Measurements from ENCODE around the gene TWNK.

TWNK gene

GRCh38 chr10:100986952-100987684 is at the start of gene TWNK, which contains the start of gene MRPL43:
TSS of gene TWNK (plus strand) at chr10:100987543. CDS start at chr10:100988211, 668 bp downstream.
TSS of gene MRPL43 (minus strand) at chr10:100987497. CDS start at chr10:100987443, 54 bp downstream.
- peaks cover 68% of the 10 kb centered on the region for H3K36me3 Mint-ChIP-seq (ENCODE audit: low read depth)
- H3K9me3 Mint-ChIP-seq: no peaks in the 10 kb centered on the region
- H3K27me3 Mint-ChIP-seq: no peaks in the 10 kb centered on the region
- H3K4me3 Mint-ChIP-seq: peak within 1 kb of the TSS; percentile 88
- peaks cover 17% of the 10 kb centered on the region for H3K4me1 Mint-ChIP-seq (ENCODE audit: low read depth)
- intact Hi-C loops (cut with micrococcal nuclease): no loop called here
- peak within 1 kb of the TSS; percentile 81 for H3K27ac Mint-ChIP-seq

- no peaks in the 10 kb centered on the region for H3K27me3 Mint-ChIP-seq
- no peak overlapping the region for H3K27ac Mint-ChIP-seq
- H3K36me3 Mint-ChIP-seq (ENCODE audit: low read depth): peaks cover 99% of the 10 kb centered on the region
- no peaks in the 10 kb centered on the region for H3K4me1 Mint-ChIP-seq (ENCODE audit: low read depth)
- intact Hi-C loops (cut with micrococcal nuclease): no loop called here
- H3K9me3 Mint-ChIP-seq: no peaks in the 10 kb centered on the region
- H3K4me3 Mint-ChIP-seq: no peak overlapping the region
Observed at GRCh38 chr10:100939763-100940344, 47.5 kb upstream of the TWNK start.

- Mint-ChIP-seq H3K4me1 (ENCODE audit: low read depth) (no peaks in the 10 kb centered on the region), H3K36me3 (ENCODE audit: low read depth) (peaks cover 97% of the 10 kb centered on the region), H3K27me3 (no peaks in the 10 kb centered on the region), H3K4me3 (no peak overlapping the region), H3K27ac (no peak overlapping the region), H3K9me3 (no peaks in the 10 kb centered on the region)
- intact Hi-C loops (cut with micrococcal nuclease): no loop called here
Observed at GRCh38 chr10:100942229-100942628, 45.1 kb upstream of the TWNK start.

- peaks cover 94% of the 10 kb centered on the region for H3K36me3 Mint-ChIP-seq (ENCODE audit: low read depth)
- H3K27ac Mint-ChIP-seq: no peak overlapping the region
- H3K27me3 Mint-ChIP-seq: no peaks in the 10 kb centered on the region
- no peak overlapping the region for H3K4me3 Mint-ChIP-seq
- intact Hi-C loops (cut with micrococcal nuclease): no loop called here
- H3K4me1 Mint-ChIP-seq (ENCODE audit: low read depth): no peaks in the 10 kb centered on the region
- H3K9me3 Mint-ChIP-seq: no peaks in the 10 kb centered on the region
Observed at GRCh38 chr10:100943508-100943907, 43.8 kb upstream of the TWNK start.

- intact Hi-C loops (cut with micrococcal nuclease): no loop called here
- H3K4me3 Mint-ChIP-seq: no peak overlapping the region
- H3K36me3 Mint-ChIP-seq (ENCODE audit: low read depth): peaks cover 94% of the 10 kb centered on the region
- no peak overlapping the region for H3K27ac Mint-ChIP-seq
- H3K9me3 Mint-ChIP-seq: no peaks in the 10 kb centered on the region
- H3K4me1 Mint-ChIP-seq (ENCODE audit: low read depth): no peaks in the 10 kb centered on the region
- no peaks in the 10 kb centered on the region for H3K27me3 Mint-ChIP-seq
Observed at GRCh38 chr10:100945754-100946153, 41.6 kb upstream of the TWNK start.

GRCh38 chr10:100948916-100949315 is 38.4 kb upstream of the TWNK start:
- H3K36me3 Mint-ChIP-seq (ENCODE audit: low read depth): peaks cover 88% of the 10 kb centered on the region
- intact Hi-C loops (cut with micrococcal nuclease): no loop called here
- no peaks in the 10 kb centered on the region for H3K27me3 Mint-ChIP-seq
- H3K4me1 Mint-ChIP-seq (ENCODE audit: low read depth): no peaks in the 10 kb centered on the region
- H3K4me3 Mint-ChIP-seq: no peak overlapping the region
- H3K27ac Mint-ChIP-seq: no peak overlapping the region
- H3K9me3 Mint-ChIP-seq: no peaks in the 10 kb centered on the region

- Mint-ChIP-seq H3K27ac (no peak overlapping the region), H3K27me3 (no peaks in the 10 kb centered on the region), H3K4me3 (no peak overlapping the region), H3K36me3 (ENCODE audit: low read depth) (peaks cover 85% of the 10 kb centered on the region), H3K4me1 (ENCODE audit: low read depth) (peaks cover 16% of the 10 kb centered on the region), H3K9me3 (no peaks in the 10 kb centered on the region)
- intact Hi-C loops (cut with micrococcal nuclease): loop anchor here (10.0 kb wide), 1 partner anchor 55 kb away; no protein-coding TSS in a partner anchor
Observed at GRCh38 chr10:100960251-100960650, 27.1 kb upstream of the TWNK start.

- H3K4me3 Mint-ChIP-seq: no peak overlapping the region
- H3K4me1 Mint-ChIP-seq (ENCODE audit: low read depth): peaks cover 19% of the 10 kb centered on the region
- H3K36me3 Mint-ChIP-seq (ENCODE audit: low read depth): peaks cover 70% of the 10 kb centered on the region
- no peak overlapping the region for H3K27ac Mint-ChIP-seq
- H3K9me3 Mint-ChIP-seq: no peaks in the 10 kb centered on the region
- intact Hi-C loops (cut with micrococcal nuclease): loop anchor here (10.0 kb wide), 1 partner anchor 52 kb away; no protein-coding TSS in a partner anchor
- no peaks in the 10 kb centered on the region for H3K27me3 Mint-ChIP-seq
Observed at GRCh38 chr10:100962351-100963080, 24.8 kb upstream of the TWNK start.

- intact Hi-C loops (cut with micrococcal nuclease): loop anchor here (10.0 kb wide), 1 partner anchor 51 kb away; no protein-coding TSS in a partner anchor
- Mint-ChIP-seq H3K36me3 (ENCODE audit: low read depth) (peaks cover 61% of the 10 kb centered on the region), H3K4me1 (ENCODE audit: low read depth) (peaks cover 28% of the 10 kb centered on the region), H3K4me3 (no peak overlapping the region), H3K27ac (no peak overlapping the region), H3K27me3 (peaks cover 6% of the 10 kb centered on the region), H3K9me3 (no peaks in the 10 kb centered on the region)
Observed at GRCh38 chr10:100963826-100964225, 23.5 kb upstream of the TWNK start.

- H3K27ac Mint-ChIP-seq: no peak overlapping the region
- H3K4me1 Mint-ChIP-seq (ENCODE audit: low read depth): peaks cover 27% of the 10 kb centered on the region
- no peak overlapping the region for H3K4me3 Mint-ChIP-seq
- H3K36me3 Mint-ChIP-seq (ENCODE audit: low read depth): peaks cover 46% of the 10 kb centered on the region
- H3K9me3 Mint-ChIP-seq: no peaks in the 10 kb centered on the region
- intact Hi-C loops (cut with micrococcal nuclease): loop anchor here (10.0 kb wide), 1 partner anchor 49 kb away; no protein-coding TSS in a partner anchor
- H3K27me3 Mint-ChIP-seq: peaks cover 23% of the 10 kb centered on the region
Observed at GRCh38 chr10:100965820-100966219, 21.5 kb upstream of the TWNK start.

- peaks cover 27% of the 10 kb centered on the region for H3K4me1 Mint-ChIP-seq (ENCODE audit: low read depth)
- intact Hi-C loops (cut with micrococcal nuclease): loop anchor here (10.0 kb wide), 1 partner anchor 48 kb away; no protein-coding TSS in a partner anchor
- no peak overlapping the region for H3K27ac Mint-ChIP-seq
- H3K36me3 Mint-ChIP-seq (ENCODE audit: low read depth): peaks cover 41% of the 10 kb centered on the region
- H3K27me3 Mint-ChIP-seq: peaks cover 23% of the 10 kb centered on the region
- H3K9me3 Mint-ChIP-seq: no peaks in the 10 kb centered on the region
- no peak overlapping the region for H3K4me3 Mint-ChIP-seq
Observed at GRCh38 chr10:100966887-100967286, 20.5 kb upstream of the TWNK start.

GRCh38 chr10:100967332-100967731 is 20.0 kb upstream of the TWNK start:
- intact Hi-C loops (cut with micrococcal nuclease): loop anchor here (10.0 kb wide), 1 partner anchor 47 kb away; no protein-coding TSS in a partner anchor
- H3K27me3 Mint-ChIP-seq: peaks cover 23% of the 10 kb centered on the region
- no peak overlapping the region for H3K4me3 Mint-ChIP-seq
- H3K4me1 Mint-ChIP-seq (ENCODE audit: low read depth): peaks cover 27% of the 10 kb centered on the region
- H3K36me3 Mint-ChIP-seq (ENCODE audit: low read depth): peaks cover 37% of the 10 kb centered on the region
- H3K9me3 Mint-ChIP-seq: no peaks in the 10 kb centered on the region
- no peak overlapping the region for H3K27ac Mint-ChIP-seq

GRCh38 chr10:100968062-100968736 is 19.1 kb upstream of the TWNK start:
- Mint-ChIP-seq H3K4me3 (no peak overlapping the region), H3K36me3 (ENCODE audit: low read depth) (peaks cover 28% of the 10 kb centered on the region), H3K27me3 (peaks cover 23% of the 10 kb centered on the region), H3K4me1 (ENCODE audit: low read depth) (peaks cover 27% of the 10 kb centered on the region), H3K27ac (no peak overlapping the region), H3K9me3 (no peaks in the 10 kb centered on the region)
- intact Hi-C loops (cut with micrococcal nuclease): loop anchor here (10.0 kb wide), 1 partner anchor 47 kb away; no protein-coding TSS in a partner anchor

All from dendritic cell treated with granulocyte-macrophage colony-stimulating factor and Interleukin-4, amounts not matched to agents 40 ng/mL and 50 ng/mL, for 4 days (primary cell).